ENCODE measurements around the gene EBNA1BP2. TPM values are rescaled to one million over a fixed set of nuclear protein-coding genes. Genes with fewer than 3 reads are reported as not detected.
A peak's percentile ranks its signal among the peaks of the same experiment; 100 is the strongest.

Gene EBNA1BP2
- total and polyA plus RNA-seq, 2 of the 13 experiments (the other 11 are each of a cell fraction or from before 2014, with no cell fraction given), result 27.1 to 102 TPM

- no peak for TF ChIP-seq MXI1 (IDR thresholded peaks at IDR 0.05; ENCODE audit: borderline replicate concordance, low read depth, low read length)
- TF ChIP-seq CCAR2 (optimal IDR thresholded peaks at IDR 0.05; ENCODE audit: low read depth, low read length), result no peak
- TF ChIP-seq ZNF746 (CRISPR knock-in tag; IDR thresholded peaks at IDR 0.05), result peak; percentile 14; the same call in 1 of the 2 replicates
- peak; percentile 80; the same call in 1 of the 2 replicates for TF ChIP-seq PLSCR1 (CRISPR knock-in tag; IDR thresholded peaks at IDR 0.05; ENCODE audit: borderline replicate concordance)
- 0 out of 2 replicates have a peak, but pooled peaks have one; percentile 14 for TF ChIP-seq DNMT3B (CRISPR knock-in tag; conservative IDR thresholded peaks at IDR 0.05)
- no peak for TF ChIP-seq MAZ (IDR thresholded peaks at IDR 0.05; ENCODE audit: borderline replicate concordance, low read depth, low read length)
- 0 out of 2 replicates have a peak, but pooled peaks have one; percentile 19 for TF ChIP-seq MAZ (CRISPR knock-in tag; IDR thresholded peaks at IDR 0.05; ENCODE audit: low read depth)
- TF ChIP-seq PRMT3 (CRISPR knock-in tag; IDR thresholded peaks at IDR 0.05; ENCODE audit: borderline replicate concordance, low read depth), result 0 out of 2 replicates have a peak, but pooled peaks have one; percentile 24
- 0 out of 2 replicates have a peak, but pooled peaks have one; percentile 55 for TF ChIP-seq ZNF256 (CRISPR knock-in tag; conservative IDR thresholded peaks at IDR 0.05)
- TF ChIP-seq KLF15 (CRISPR knock-in tag; IDR thresholded peaks at IDR 0.05; ENCODE audit: borderline replicate concordance), result 0 out of 2 replicates have a peak, but pooled peaks have one; percentile 42
- no peak for TF ChIP-seq ZNF33A (CRISPR knock-in tag; IDR thresholded peaks at IDR 0.05; ENCODE audit: borderline replicate concordance)
- 0 out of 2 replicates have a peak, but pooled peaks have one; percentile 59 for TF ChIP-seq MLXIP (CRISPR knock-in tag; IDR thresholded peaks at IDR 0.05; ENCODE audit: borderline replicate concordance)
- TF ChIP-seq ZNF367 (CRISPR knock-in tag; IDR thresholded peaks at IDR 0.05; ENCODE audit: borderline replicate concordance), result no peak
- 0 out of 2 replicates have a peak, but pooled peaks have one; percentile 4 for TF ChIP-seq THAP7 (CRISPR knock-in tag; IDR thresholded peaks at IDR 0.05)
- TF ChIP-seq ZBTB46 (CRISPR knock-in tag; IDR thresholded peaks at IDR 0.05; ENCODE audit: borderline replicate concordance), result 0 out of 2 replicates have a peak, but pooled peaks have one; percentile 6
- TF ChIP-seq PAXIP1 (CRISPR knock-in tag; conservative IDR thresholded peaks at IDR 0.05), result 0 out of 2 replicates have a peak, but pooled peaks have one; percentile 4
- 0 out of 2 replicates have a peak, but pooled peaks have one; percentile 13 for TF ChIP-seq KDM5A (IDR thresholded peaks at IDR 0.05; ENCODE audit: borderline replicate concordance, low read length)
Observed at GRCh38 chr1:43172527-43172972, 460 bp upstream of the EBNA1BP2 start (continued).
